Measurements from ENCODE around the gene NRN1L.

The NRN1L gene

DNA sequence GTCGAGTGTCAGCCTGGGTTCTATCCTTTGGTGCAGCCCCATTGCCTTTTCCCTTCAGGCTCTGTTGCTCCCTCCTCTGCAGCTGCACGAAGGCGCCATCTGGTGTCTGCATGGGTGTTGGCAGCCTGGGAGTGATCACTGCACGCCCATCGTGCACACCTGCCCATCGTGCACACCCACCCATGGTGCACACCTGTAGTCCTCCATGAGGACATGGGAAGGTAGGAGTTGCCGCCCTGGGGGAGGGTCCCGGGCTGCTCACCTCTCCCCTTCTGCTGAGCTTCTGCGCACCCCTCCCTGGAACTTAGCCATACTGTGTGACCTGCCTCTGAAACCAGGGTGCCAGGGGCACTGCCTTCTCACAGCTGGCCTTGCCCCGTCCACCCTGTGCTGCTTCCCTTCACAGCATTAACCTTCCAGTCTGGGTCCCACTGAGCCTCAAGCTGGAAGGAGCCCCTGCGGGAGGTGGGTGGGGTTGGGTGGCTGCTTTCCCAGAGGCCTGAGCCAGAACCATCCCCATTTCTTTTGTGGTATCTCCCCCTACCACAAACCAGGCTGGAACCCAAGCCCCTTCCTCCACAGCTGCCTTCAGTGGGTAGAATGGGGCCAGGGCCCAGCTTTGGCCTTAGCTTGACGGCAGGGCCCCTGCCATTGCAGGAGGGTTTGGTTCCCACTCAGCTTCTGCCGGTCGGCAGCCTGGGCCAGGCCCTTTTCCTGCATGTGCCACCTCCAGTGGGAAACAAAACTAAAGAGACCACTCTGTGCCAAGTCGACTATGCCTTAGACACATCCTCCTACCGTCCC is 44.1 kb downstream of the NRN1L start:
- TF ChIP-seq ZNF274 (IDR thresholded peaks at IDR 0.05; ENCODE audit: low read depth, low read length) (no peak), SUZ12 (IDR thresholded peaks at IDR 0.05; ENCODE audit: extremely low read depth, insufficient read depth, insufficient read length) (no peak)

GRCh38 chr16:67930191-67930590 is 45.5 kb downstream of the NRN1L start:
- Histone ChIP-seq H3K4me1 (ENCODE audit: insufficient read depth, insufficient read length) (peaks cover 32% of the 10 kb centered on the region), H3K9ac (ENCODE audit: insufficient read length, low read depth) (no peak overlapping the region), H3K9me3 (ENCODE audit: insufficient read depth, low read length) (no peaks in the 10 kb centered on the region), H3K27me3 (ENCODE audit: insufficient read depth, insufficient read length) (no peaks in the 10 kb centered on the region), H3K36me3 (ENCODE audit: insufficient read depth, insufficient read length, low read length) (peaks cover 69% of the 10 kb centered on the region), H3K4me3 (ENCODE audit: insufficient read length, low read depth) (no peak overlapping the region)
- DNase-seq (ENCODE audit: low read depth, low spot score): no peak
- TF ChIP-seq ZNF274 (IDR thresholded peaks at IDR 0.05; ENCODE audit: low read depth, low read length): no peak
- no peak for TF ChIP-seq YY1 (IDR thresholded peaks at IDR 0.05; ENCODE audit: insufficient read depth, insufficient read length)
- TF ChIP-seq SUZ12 (IDR thresholded peaks at IDR 0.05; ENCODE audit: extremely low read depth, insufficient read depth, insufficient read length): no peak

More for the DNA sequence above, 44.1 kb downstream of the NRN1L start:
- no peak for DNase-seq (ENCODE audit: low read depth, low spot score)
- H3K4me3 ChIP-seq (ENCODE audit: insufficient read length, low read depth): no peak overlapping the region
- peaks cover 21% of the 10 kb centered on the region for H3K4me1 ChIP-seq (ENCODE audit: insufficient read depth, insufficient read length)
- H3K27me3 ChIP-seq (ENCODE audit: insufficient read depth, insufficient read length): no peaks in the 10 kb centered on the region
- H3K9ac ChIP-seq (ENCODE audit: insufficient read length, low read depth): no peak overlapping the region
- H3K36me3 ChIP-seq (ENCODE audit: insufficient read depth, insufficient read length, low read length): peaks cover 71% of the 10 kb centered on the region
- H3K9me3 ChIP-seq (ENCODE audit: insufficient read depth, low read length): no peaks in the 10 kb centered on the region

DNA sequence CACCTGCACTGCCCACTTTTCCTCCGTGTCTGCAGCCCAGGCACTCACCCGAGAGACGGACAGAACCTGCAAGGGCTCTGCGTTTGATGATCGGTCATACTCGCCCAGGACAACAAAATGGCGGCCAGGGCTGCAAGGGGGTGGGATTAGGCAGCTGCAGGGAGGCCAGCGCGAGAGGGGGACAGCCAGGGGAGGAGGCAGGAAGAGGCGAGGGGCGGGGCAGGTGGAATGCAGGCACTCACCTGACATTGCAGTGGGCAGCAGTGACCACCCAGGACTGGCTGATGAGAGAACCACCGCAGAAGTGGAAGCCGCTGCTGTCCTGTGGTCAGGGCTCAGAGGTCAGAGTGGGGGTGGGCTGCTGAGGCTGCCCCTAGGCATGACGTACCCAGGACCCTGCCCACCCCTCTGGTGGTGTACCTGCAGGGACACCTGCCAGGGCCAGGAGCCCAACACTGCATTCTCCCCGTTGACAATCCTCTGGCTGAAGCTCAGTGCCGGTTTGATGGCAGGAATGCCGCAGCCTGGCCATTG is 46.1 kb downstream of the NRN1L start:
- H3K9me3 ChIP-seq (ENCODE audit: insufficient read depth, low read length): no peaks in the 10 kb centered on the region
- TF ChIP-seq SUZ12 (IDR thresholded peaks at IDR 0.05; ENCODE audit: extremely low read depth, insufficient read depth, insufficient read length) (no peak), YY1 (IDR thresholded peaks at IDR 0.05; ENCODE audit: insufficient read depth, insufficient read length) (no peak), ZNF274 (IDR thresholded peaks at IDR 0.05; ENCODE audit: low read depth, low read length) (no peak)
- no peak overlapping the region for H3K4me3 ChIP-seq (ENCODE audit: insufficient read length, low read depth)
- no peaks in the 10 kb centered on the region for H3K27me3 ChIP-seq (ENCODE audit: insufficient read depth, insufficient read length)
- no peak for DNase-seq (ENCODE audit: low read depth, low spot score)
- peaks cover 69% of the 10 kb centered on the region for H3K36me3 ChIP-seq (ENCODE audit: insufficient read depth, insufficient read length, low read length)
- peaks cover 28% of the 10 kb centered on the region for H3K4me1 ChIP-seq (ENCODE audit: insufficient read depth, insufficient read length)
- no peak overlapping the region for H3K9ac ChIP-seq (ENCODE audit: insufficient read length, low read depth)

DNA sequence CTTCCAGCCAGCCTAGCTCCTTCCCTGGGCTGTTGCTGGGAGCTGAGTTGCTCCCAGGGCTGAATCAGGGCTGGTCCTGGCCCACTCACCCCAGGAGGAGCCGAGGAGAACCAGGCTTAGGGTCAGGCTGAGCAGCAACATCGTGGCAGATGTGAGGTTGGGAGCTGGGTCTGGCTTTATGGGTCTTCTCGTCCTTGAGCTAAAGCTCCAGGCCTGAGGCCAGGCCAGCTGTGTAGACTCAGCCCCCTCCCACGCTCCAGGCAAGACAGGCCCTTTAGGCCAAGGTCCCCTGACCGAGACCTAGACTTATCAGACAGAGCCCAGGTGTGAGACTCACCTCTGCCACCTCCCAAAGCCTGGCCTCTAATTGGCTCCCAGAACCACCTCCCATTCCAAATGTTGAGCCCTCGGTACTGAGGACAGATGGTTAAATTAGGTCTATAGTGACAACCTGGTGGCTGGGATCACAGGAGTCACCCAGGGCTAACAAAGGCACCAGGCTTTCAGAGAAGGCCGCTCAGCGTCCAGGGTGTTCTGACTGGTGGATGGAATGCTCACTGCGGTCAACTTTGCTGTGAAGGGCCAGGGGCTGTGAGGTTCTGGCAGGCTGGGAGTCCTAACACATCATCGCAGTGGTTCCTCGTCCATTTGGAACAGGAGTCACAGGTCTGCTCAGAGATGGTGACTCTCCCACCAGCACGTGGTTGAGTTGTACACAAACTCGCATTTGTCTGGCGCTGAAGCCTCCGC is 47.2 kb downstream of the NRN1L start, which contains the start of gene CTRL:
Gene CTRL, minus strand, starts transcription at position 151 of the 750 bp plus-strand sequence. Its CDS starts 10 bp downstream, at position 141.
- H3K4me3 ChIP-seq (ENCODE audit: insufficient read length, low read depth): no peak within 1 kb of the TSS
- no peak for TF ChIP-seq YY1 (IDR thresholded peaks at IDR 0.05; ENCODE audit: insufficient read depth, insufficient read length)
- no peak for TF ChIP-seq SUZ12 (IDR thresholded peaks at IDR 0.05; ENCODE audit: extremely low read depth, insufficient read depth, insufficient read length)
- no peak for TF ChIP-seq ZNF274 (IDR thresholded peaks at IDR 0.05; ENCODE audit: low read depth, low read length)

DNA sequence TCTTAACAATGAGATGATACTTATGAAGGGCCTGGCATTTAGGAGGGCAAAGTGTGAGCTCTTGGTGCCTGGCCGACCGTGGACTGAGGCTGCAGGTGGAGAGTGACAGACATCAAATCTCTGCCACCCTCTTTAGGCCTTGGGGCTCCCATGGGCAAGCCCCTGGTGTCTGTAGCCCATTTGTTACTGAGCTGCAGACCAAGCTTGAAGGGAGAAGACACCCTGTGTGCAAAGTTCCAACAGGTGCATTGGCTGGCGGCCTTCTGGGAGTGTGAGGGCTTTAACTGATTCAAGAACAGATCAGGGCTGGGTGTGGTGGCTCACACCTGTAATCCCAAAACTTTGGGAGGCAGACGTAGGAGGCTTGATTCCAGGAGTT is 47.8 kb downstream of the NRN1L start:
- TF ChIP-seq ZNF274 (IDR thresholded peaks at IDR 0.05; ENCODE audit: low read depth, low read length) (no peak), SUZ12 (IDR thresholded peaks at IDR 0.05; ENCODE audit: extremely low read depth, insufficient read depth, insufficient read length) (no peak), YY1 (IDR thresholded peaks at IDR 0.05; ENCODE audit: insufficient read depth, insufficient read length) (no peak)
- H3K9ac ChIP-seq (ENCODE audit: insufficient read length, low read depth): no peak overlapping the region

More for the DNA sequence above, 47.2 kb downstream of the NRN1L start, which contains the start of gene CTRL:
- no peaks in the 10 kb centered on the region for H3K27me3 ChIP-seq (ENCODE audit: insufficient read depth, insufficient read length)
- peaks cover 66% of the 10 kb centered on the region for H3K36me3 ChIP-seq (ENCODE audit: insufficient read depth, insufficient read length, low read length)
- DNase-seq (ENCODE audit: low read depth, low spot score): no peak
- H3K9me3 ChIP-seq (ENCODE audit: insufficient read depth, low read length): no peaks in the 10 kb centered on the region
- no peak within 1 kb of the TSS for H3K9ac ChIP-seq (ENCODE audit: insufficient read length, low read depth)
- peaks cover 23% of the 10 kb centered on the region for H3K4me1 ChIP-seq (ENCODE audit: insufficient read depth, insufficient read length)

DNA sequence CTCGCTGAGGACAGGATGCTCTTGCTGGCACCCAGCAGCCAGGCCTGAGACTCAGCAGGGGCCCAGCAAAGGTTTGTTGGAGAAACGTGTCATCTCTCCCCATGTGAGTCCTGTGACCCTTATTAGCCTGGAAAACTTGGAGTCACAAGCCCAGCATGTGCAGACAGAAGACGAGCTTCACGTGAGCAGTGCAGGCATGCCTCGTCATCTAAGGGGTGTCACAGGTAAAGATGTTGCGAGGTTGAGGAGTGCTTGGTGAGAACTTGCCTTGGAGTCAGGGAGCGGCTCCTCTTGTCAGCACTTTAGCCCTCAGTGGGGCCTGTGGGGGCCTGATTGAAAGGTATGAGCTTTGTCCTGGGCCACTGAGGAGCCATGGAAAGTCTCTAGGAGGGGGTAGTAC is 49.1 kb downstream of the NRN1L start:
- no peak for TF ChIP-seq SUZ12 (IDR thresholded peaks at IDR 0.05; ENCODE audit: extremely low read depth, insufficient read depth, insufficient read length)
- TF ChIP-seq YY1 (IDR thresholded peaks at IDR 0.05; ENCODE audit: insufficient read depth, insufficient read length): no peak
- no peak for TF ChIP-seq ZNF274 (IDR thresholded peaks at IDR 0.05; ENCODE audit: low read depth, low read length)
- Histone ChIP-seq H3K4me1 (ENCODE audit: insufficient read depth, insufficient read length) (peaks cover 17% of the 10 kb centered on the region), H3K36me3 (ENCODE audit: insufficient read depth, insufficient read length, low read length) (peaks cover 49% of the 10 kb centered on the region), H3K9ac (ENCODE audit: insufficient read length, low read depth) (no peak overlapping the region), H3K27me3 (ENCODE audit: insufficient read depth, insufficient read length) (no peaks in the 10 kb centered on the region), H3K9me3 (ENCODE audit: insufficient read depth, low read length) (no peaks in the 10 kb centered on the region), H3K4me3 (ENCODE audit: insufficient read length, low read depth) (no peak overlapping the region)
- DNase-seq (ENCODE audit: low read depth, low spot score): no peak

More for the DNA sequence above, 47.8 kb downstream of the NRN1L start:
- Histone ChIP-seq H3K36me3 (ENCODE audit: insufficient read depth, insufficient read length, low read length) (peaks cover 61% of the 10 kb centered on the region), H3K27me3 (ENCODE audit: insufficient read depth, insufficient read length) (no peaks in the 10 kb centered on the region), H3K4me1 (ENCODE audit: insufficient read depth, insufficient read length) (peaks cover 23% of the 10 kb centered on the region), H3K4me3 (ENCODE audit: insufficient read length, low read depth) (no peak overlapping the region), H3K9me3 (ENCODE audit: insufficient read depth, low read length) (no peaks in the 10 kb centered on the region)
- DNase-seq (ENCODE audit: low read depth, low spot score): no peak

Measured in NT2/D1 (cell line).